AG04449 (cell line): ENCODE data around the gene CHTF8.

Experiments
- CTCF ChIA-PET: fragments of 350-600 bp; formaldehyde crosslinking; extraction: SDS; loops from one replicate; lab custom pipeline; 2021; ENCODE audit warnings: antibody characterized with exemption; lab: Yijun Ruan, JAX
- POLR2A ChIA-PET: fragments of 400-600, 350-600 bp; formaldehyde crosslinking; extraction: SDS; loops from one replicate; lab custom pipeline; 2020; ENCODE audit warnings: antibody characterized with exemption, inconsistent platforms; lab: Yijun Ruan, JAX
- DNase-seq: peaks from one replicate; pipeline ENCODE4 v3.0.0-alpha.2; 2010; ENCODE audit warnings: low read depth, low spot score
- H3K4me3 ChIP-seq: 2 replicates; pipeline ENCODE4 v1.5.1; 2011; ENCODE audit warnings: low read depth, mild to moderate bottlenecking, control low read depth, low read length
- TF ChIP-seq, protein P1 (sequence below): IDR thresholded peaks from one replicate; pipeline ENCODE4 v1.5.1; 2011; ENCODE audit warnings: mild to moderate bottlenecking, moderate library complexity, low read length, control low read depth, inconsistent platforms; ENCODE audit not compliant: insufficient read depth; ENCODE audit errors: missing control alignments

Gene CHTF8

DNA sequence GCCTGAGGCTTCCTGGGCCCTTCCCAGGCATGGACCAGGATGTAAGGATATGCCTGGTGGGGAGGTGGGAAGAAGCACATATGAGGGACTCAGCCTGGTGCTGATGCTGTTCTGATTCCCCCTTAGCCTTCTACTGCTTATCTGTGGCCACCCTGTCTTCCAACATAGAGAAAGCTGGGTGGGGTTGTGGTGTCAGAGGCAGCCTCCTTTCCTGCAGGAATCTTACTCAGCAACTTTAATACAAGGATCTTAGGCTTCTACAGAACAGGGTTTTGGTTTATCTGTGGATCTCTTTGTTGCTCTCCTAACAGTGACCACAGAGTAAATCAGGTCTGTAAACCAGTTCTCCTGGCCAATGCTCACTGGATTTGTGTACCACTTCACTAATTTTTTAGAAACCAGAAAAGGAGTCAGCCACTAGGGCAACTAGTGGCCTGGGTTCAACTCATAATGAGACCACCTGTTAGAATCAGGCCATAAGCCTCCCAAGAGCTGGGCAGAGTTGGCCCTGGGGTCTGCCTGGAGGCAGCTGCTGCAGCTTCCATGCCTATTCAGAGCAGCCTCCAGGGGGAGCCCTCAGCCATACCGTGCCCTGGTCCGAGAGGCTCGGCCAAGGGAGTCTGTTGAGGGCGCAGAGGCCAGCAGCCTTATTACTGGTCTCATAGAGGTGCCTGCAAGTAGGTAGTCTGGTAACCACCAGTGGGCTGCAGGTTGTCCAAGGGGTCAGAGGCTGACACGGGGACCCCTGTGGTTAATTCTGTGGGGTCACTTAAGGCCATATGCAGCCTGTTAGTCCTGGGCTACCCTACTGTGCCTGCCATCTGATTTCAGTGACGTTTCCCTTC is 19.9 kb downstream of the CHTF8 start:
- ChIA-PET CTCF (interaction anchor here (0.6 to 16.2 kb wide), 17 partner anchors 7 to 289 kb away, joined by 3 to 303 read pairs (median 5); partner anchors contain the start of genes HAS3 and TANGO6), POLR2A (no interaction called here)
- TF ChIP-seq, protein P1, sequence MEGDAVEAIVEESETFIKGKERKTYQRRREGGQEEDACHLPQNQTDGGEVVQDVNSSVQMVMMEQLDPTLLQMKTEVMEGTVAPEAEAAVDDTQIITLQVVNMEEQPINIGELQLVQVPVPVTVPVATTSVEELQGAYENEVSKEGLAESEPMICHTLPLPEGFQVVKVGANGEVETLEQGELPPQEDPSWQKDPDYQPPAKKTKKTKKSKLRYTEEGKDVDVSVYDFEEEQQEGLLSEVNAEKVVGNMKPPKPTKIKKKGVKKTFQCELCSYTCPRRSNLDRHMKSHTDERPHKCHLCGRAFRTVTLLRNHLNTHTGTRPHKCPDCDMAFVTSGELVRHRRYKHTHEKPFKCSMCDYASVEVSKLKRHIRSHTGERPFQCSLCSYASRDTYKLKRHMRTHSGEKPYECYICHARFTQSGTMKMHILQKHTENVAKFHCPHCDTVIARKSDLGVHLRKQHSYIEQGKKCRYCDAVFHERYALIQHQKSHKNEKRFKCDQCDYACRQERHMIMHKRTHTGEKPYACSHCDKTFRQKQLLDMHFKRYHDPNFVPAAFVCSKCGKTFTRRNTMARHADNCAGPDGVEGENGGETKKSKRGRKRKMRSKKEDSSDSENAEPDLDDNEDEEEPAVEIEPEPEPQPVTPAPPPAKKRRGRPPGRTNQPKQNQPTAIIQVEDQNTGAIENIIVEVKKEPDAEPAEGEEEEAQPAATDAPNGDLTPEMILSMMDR = peak; percentile 89
- DNase-seq = no peak
- H3K4me3 ChIP-seq = no peak overlapping the region

DNA sequence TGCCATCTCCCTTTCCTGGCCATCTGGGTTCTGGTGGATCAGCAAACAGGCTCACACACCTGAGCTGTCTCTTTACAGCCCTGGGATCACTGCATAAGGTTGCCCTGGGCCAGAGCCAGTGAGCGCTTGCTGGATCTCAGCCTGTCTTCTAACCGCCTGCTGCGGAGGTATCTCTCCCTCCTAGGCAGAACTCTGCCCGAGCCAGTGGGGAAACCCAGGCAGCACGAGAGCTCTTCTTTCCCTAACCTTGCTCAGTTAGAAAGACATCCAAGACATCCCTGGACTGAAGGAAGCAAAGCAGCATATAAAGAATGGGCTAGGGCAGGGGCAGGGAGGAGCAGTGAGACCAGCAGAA is 20.5 kb downstream of the CHTF8 start:
- POLR2A ChIA-PET = interaction anchor here (0.5 kb wide), 1 partner anchor 208 kb away, joined by 3 read pairs; no protein-coding TSS in a partner anchor
- CTCF ChIA-PET = interaction anchor here (0.6 to 16.2 kb wide), 9 partner anchors 10 to 289 kb away, joined by 3 to 303 read pairs (median 5); partner anchors contain the start of gene TANGO6

DNA sequence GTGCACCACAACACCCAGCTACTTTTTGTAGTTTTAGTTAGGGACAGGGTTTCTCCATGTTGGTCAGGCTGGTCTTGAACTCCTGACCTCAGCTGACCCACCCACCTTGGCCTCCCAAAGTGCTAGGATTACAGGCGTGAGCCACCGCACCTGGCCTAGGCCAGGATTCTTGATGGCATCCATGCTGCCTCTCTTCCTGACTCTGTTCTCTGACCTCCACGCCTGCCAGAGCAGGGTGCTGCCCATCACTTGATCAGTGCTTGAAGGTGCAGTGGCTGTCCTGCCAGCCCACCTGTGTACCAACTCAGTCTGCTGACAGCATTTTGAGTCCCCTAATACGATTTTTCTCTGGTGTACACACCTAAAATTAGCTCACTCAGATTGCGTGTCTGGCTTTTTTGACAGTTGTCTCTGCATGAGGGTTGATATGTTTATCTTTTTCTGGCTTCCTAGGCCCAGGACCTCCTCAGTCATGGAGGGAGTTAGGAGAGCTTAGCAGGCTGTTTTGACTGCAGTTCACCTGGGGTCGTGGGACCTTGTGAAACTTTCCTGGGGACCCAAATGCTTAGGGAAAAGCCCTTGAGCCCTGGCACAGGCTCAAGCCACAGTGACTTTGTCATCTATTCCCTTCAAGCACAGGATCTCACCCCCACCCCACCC is 21.0 kb downstream of the CHTF8 start:
- DNase-seq = no peak
- POLR2A ChIA-PET = interaction anchor here (0.5 to 0.6 kb wide), 2 partner anchors 20 to 208 kb away, joined by 3 read pairs; no protein-coding TSS in a partner anchor
- TF ChIP-seq, protein P1 = no peak
- H3K4me3 ChIP-seq = no peak overlapping the region
- CTCF ChIA-PET = interaction anchor here (0.6 to 16.2 kb wide), 11 partner anchors 11 to 288 kb away, joined by 3 to 303 read pairs (median 4); partner anchors contain the start of gene TANGO6

More for the DNA sequence above, 20.5 kb downstream of the CHTF8 start:
- no peak for DNase-seq
- TF ChIP-seq, protein P1 = no peak
- no peak overlapping the region for H3K4me3 ChIP-seq

DNA sequence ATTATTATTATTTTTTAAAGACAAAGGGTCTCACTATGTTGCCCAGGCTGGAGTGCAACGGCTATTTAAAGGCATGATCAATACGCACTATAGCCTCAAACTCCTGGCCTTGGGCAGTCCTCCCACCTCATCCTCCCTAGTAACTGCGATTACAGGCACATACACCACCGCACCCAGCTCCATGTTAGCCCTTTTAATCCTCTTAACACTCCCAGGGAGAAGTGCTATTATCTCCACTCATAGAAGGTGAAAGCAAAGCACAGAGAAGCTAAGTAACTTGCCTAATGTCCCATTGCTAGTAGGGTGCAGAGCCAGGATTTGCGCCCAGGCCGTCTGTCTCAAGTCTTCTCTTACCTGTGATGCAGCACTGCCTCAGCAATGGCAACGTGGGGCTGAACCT is 22.0 kb downstream of the CHTF8 start:
- no peak overlapping the region for H3K4me3 ChIP-seq
- ChIA-PET CTCF (interaction anchor here (0.7 to 16.2 kb wide), 8 partner anchors 12 to 263 kb away, joined by 3 to 303 read pairs (median 4); partner anchors contain the start of gene TANGO6), POLR2A (interaction anchor here (0.6 kb wide), 1 partner anchor 29 kb away, joined by 3 read pairs; no protein-coding TSS in a partner anchor)
- DNase-seq = no peak
- TF ChIP-seq, protein P1 = no peak

DNA sequence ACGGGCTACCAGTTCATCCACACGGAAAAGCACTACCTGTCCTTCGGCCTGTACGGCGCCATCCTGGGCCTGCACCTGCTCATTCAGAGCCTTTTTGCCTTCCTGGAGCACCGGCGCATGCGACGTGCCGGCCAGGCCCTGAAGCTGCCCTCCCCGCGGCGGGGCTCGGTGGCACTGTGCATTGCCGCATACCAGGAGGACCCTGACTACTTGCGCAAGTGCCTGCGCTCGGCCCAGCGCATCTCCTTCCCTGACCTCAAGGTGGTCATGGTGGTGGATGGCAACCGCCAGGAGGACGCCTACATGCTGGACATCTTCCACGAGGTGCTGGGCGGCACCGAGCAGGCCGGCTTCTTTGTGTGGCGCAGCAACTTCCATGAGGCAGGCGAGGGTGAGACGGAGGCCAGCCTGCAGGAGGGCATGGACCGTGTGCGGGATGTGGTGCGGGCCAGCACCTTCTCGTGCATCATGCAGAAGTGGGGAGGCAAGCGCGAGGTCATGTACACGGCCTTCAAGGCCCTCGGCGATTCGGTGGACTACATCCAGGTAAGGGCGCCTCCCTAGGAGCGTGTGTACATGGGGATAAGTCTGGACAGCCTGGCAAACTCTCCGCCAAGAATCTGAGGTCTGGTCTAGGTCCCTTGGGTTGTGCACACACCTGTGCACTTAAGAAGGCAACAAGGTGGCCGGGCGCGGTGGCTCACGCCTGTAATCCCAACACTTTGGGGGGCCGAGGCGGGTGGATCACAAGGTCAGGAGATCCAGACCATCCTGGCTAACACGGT is 22.7 kb downstream of the CHTF8 start:
- TF ChIP-seq, protein P1 = no peak
- POLR2A ChIA-PET = interaction anchor here (0.6 kb wide), 1 partner anchor 28 kb away, joined by 3 read pairs; no protein-coding TSS in a partner anchor
- no peak for DNase-seq
- H3K4me3 ChIP-seq = no peak overlapping the region
- CTCF ChIA-PET = interaction anchor here (0.9 to 9.6 kb wide), 2 partner anchors 12 to 136 kb away, joined by 3 to 142 read pairs; no protein-coding TSS in a partner anchor
